ENCODE measurements around the gene ZWINT. TPM values are rescaled to one million over a fixed set of nuclear protein-coding genes. Genes with fewer than 3 reads are reported as not detected.

Gene ZWINT
- total RNA-seq, 1 experiment from 2014 or later = 99.1 TPM

- H3K9ac ChIP-seq (ENCODE audit: extremely low read depth, insufficient read length, low read length) = no peak overlapping the region
- H3K14ac ChIP-seq (ENCODE audit: insufficient read depth, low read length) = no peak overlapping the region
- DNase-seq = no peak
- no peaks in the 10 kb centered on the region for H3K27me3 ChIP-seq (ENCODE audit: insufficient read depth, low read length)
- no peak overlapping the region for H2BK20ac ChIP-seq (ENCODE audit: low read depth, low read length, poor library complexity, severe bottlenecking)
- H3K4ac ChIP-seq (ENCODE audit: low read depth, low read length) = no peak overlapping the region
- TF ChIP-seq CTCF (conservative IDR thresholded peaks at IDR 0.05) = no peak
- peaks cover 2 to 3% of the 10 kb centered on the region in 2 experiments; a peak in 3 of 5 replicates for H3K9me3 Mint-ChIP-seq
- H3T11ph ChIP-seq (ENCODE audit: low read length) = no peak overlapping the region
- no peaks in the 10 kb centered on the region for H3K79me2 ChIP-seq (ENCODE audit: insufficient read depth, low read length)
- H3K23ac ChIP-seq (ENCODE audit: insufficient read length, low read depth, low read length) = no peak overlapping the region
- no peaks in the 10 kb centered on the region for H4K20me1 ChIP-seq (ENCODE audit: control insufficient read depth, insufficient read depth, insufficient read length)
- H3K56ac ChIP-seq (ENCODE audit: insufficient read length, low read depth, low read length) = no peak overlapping the region
- no peak overlapping the region for H4K5ac ChIP-seq (ENCODE audit: insufficient read length, low read depth, low read length)
- H2BK12ac ChIP-seq (ENCODE audit: insufficient read length, low read depth, low read length) = no peak overlapping the region
- no peak overlapping the region for H4K91ac ChIP-seq (ENCODE audit: insufficient read length, low read depth, low read length)
- H3K4me1 Mint-ChIP-seq = no peaks in the 10 kb centered on the region
- H3K9me3 ChIP-seq (ENCODE audit: control insufficient read depth, low read depth, low read length) = no peaks in the 10 kb centered on the region
- no peak overlapping the region for H3K27ac Mint-ChIP-seq
- H3K23me2 ChIP-seq (ENCODE audit: insufficient read length, low read depth, low read length, poor library complexity, severe bottlenecking) = no peaks in the 10 kb centered on the region
- H3K36me3 Mint-ChIP-seq (ENCODE audit: insufficient read depth in 1 of 3, low read depth in 3 of 3) = no peaks in the 10 kb centered on the region; a peak in 1 of 7 replicates
- H2BK120ac ChIP-seq (ENCODE audit: low read depth, low read length, poor library complexity, severe bottlenecking) = no peak overlapping the region
- H4K8ac ChIP-seq (replicated peaks; ENCODE audit: insufficient read length, low read depth, low read length) = no peak overlapping the region
- no peaks in the 10 kb centered on the region; the same call in 1 of the 2 replicates for H3K4me1 ChIP-seq (ENCODE audit: insufficient read depth, low read length)
- H3K4me3 Mint-ChIP-seq = no peak overlapping the region
- no peak overlapping the region for H2AFZ ChIP-seq (ENCODE audit: low read length)
- H2AK5ac ChIP-seq (ENCODE audit: insufficient read length, low read length) = no peak overlapping the region
- no peak overlapping the region for H3K4me2 ChIP-seq (ENCODE audit: insufficient read depth, insufficient read length, low read length)
- H2BK5ac ChIP-seq (ENCODE audit: insufficient read length, low read length) = no peak overlapping the region
- no peaks in the 10 kb centered on the region for H3K27me3 Mint-ChIP-seq (ENCODE audit: low read depth)
- H3K27ac ChIP-seq (ENCODE audit: insufficient read length, low read depth, low read length) = no peak overlapping the region
- H2BK15ac ChIP-seq (ENCODE audit: low read depth, low read length) = no peak overlapping the region
- no peak overlapping the region for H3K18ac ChIP-seq (ENCODE audit: insufficient read length, low read depth, low read length)
- no peaks in the 10 kb centered on the region for H3K79me1 ChIP-seq (ENCODE audit: insufficient read depth, low read depth, low read length, poor library complexity, severe bottlenecking)
Measured at GRCh38 chr10:56383806-56384205, 22.7 kb upstream of the ZWINT start.
